HG02981 (cell line): ENCODE measurements around the gene CTTNBP2NL.
A peak's percentile ranks its signal among the peaks of the same experiment; 100 is the strongest.

Source experiments
- ATAC-seq: cut with Tn5 transposase; IDR thresholded peaks from one replicate; pipeline ENCODE4 v1.9.1; 2021; ENCODE audit warnings: mild to moderate bottlenecking, moderate library complexity; ENCODE audit not compliant: unreplicated experiment

The CTTNBP2NL gene

DNA sequence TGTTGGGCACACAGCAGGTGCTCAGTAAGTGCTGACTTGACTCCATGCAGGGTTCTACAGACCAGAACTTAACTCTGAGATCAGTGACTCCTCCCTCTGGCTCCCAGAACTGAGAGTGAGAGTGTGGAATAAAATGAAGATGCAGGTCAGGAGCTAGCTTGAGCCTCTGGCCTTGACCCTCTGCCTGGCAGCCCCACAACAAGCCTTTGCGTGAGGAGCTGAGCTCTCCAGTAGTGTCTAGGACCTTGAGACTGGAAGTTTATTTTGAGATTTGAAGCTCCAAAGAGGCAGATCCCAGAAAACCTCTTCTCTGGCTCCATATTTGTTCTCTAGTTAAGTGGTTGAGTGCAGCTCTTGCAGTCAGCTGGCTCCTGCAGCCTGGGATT is 109.4 kb downstream of the CTTNBP2NL start:
- ATAC-seq: no peak

DNA sequence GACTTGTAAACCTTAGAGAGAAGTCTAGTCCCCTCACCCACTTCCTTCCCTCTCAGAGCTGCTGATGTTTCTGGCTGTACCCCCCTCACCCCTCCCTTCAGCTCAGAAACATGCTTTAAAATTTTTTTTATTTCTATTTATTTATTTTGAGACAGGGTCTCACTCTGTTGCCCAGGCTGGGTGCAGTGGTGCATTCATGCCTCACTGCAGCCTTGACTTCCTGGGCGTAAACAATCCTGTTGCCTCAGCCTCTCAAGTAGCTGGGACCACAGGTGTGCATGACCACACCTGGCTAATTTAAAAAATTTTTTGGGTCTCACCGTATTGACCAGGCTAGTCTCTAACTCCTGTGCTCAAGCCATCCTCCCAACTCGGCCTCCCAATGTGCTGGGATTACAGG is 109.9 kb downstream of the CTTNBP2NL start:
- ATAC-seq: no peak

DNA sequence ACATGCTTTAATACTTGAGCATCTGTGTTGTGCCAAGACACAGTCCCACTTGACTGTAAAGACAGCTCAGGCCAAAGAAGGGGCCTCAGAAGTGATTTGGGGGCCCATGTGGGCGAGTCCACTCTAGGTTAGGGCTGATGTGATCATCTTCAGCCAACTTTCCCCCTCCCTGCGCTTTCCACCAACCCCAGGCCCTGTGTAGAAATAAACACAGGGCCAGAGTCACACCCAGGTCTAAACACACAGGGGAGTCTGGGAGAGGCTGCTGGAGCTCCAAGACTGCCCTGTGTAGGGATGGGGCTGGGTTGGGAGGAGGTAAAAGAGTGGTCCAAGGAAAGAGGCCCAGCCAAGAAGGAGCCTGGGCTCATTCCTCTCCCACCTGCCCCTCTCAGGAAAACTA is 110.3 kb downstream of the CTTNBP2NL start:
- ATAC-seq: no peak

DNA sequence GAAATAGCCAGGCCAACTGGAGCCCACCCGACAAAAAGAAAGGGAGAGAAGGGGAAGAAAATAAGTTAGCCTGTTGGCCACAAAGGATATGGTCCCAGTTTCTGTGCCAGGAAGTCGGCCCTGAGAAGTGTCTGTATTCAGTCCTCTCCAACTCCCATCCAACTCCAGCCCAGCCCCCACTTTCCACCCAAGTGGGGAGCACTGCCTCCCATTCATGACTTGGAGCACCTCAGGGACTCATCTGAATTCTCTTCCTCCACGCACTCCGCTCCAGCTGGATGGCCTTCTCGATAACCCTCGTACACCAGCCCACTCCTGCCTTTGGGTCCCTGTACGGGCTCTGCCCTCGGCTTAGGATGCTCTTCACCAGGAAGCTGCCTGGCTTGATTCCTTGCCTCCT is 110.7 kb downstream of the CTTNBP2NL start:
- no peak for ATAC-seq

DNA sequence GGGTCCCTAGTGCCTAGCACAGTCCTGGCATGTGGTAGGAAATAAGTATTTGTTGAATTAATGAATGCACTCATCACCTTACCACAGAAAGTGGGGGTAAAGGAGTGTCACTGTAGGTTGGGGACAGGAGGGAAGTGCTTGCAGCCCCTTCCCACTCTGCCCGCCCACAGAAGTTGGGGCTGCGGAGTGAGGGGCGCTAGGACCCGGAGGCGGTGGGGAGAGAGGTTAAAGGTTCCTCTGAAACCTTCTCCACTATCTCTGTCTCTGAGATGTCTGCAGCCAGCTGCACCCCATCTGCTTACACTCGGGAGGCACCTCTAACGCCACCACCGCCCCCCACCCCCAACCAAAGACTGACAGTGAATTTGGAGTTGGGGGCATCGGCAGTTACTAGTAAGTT is 111.3 kb downstream of the CTTNBP2NL start:
- no peak for ATAC-seq

DNA sequence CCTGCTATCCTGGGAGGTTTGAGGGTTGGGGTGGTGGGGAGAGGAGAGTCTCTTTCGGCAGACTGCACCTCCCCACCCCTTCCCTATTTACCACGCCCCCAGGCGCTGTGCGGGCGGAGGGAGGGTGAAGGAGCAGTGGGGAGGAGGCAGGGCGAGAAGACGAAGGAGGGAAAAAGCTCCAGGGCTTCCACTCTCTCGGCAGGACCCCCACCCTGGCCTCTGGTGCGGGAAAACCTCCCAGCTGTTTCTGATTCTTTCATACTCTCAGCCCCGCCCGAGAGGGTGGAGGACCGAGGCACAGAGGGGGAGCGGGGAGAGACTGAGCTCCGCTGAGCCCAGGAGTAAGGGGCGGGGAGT is 111.9 kb downstream of the CTTNBP2NL start:
- no peak for ATAC-seq

DNA sequence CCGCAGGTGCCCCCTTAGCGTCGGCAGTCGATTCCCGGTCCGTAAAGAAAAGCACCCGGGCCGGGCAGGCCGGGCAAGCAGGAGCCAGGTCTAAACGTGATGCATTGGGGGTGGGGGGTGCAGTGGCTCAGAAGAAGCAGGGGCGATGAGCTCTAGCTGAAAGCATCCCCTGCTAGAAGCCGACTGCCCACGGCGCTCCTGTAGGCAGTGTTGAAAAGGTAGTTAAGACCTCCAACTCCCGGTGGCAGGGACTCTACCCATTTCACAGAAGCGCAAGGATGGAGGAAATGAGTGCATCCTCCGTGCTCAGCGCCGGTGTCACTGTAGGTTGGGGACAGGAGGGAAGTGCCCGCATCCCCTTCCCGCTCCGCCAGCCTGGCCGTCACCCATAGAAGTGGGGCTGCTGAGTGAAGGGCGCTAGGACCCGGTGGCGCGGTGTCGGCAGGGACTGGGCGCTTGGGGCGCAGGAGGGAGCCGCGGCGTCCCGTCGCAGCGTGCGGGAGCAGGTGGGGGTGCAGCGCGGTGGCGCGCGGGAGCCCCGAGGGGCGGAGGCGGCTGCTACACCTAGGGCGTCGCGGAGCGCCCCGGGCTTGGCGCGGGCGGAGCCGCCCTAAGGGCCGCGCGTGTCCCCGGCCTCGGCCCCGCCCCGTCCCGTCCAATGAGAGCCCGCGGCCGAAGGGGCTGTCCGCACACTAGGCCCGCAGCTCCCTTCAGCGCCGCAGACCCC is 112.4 kb downstream of the CTTNBP2NL start, which contains the start of gene WNT2B:
Gene WNT2B, plus strand, starts transcription at position 688 of the 727 bp plus-strand sequence. CDS start 298 bp downstream, outside the sequence.
- peak; percentile 57 for ATAC-seq

DNA sequence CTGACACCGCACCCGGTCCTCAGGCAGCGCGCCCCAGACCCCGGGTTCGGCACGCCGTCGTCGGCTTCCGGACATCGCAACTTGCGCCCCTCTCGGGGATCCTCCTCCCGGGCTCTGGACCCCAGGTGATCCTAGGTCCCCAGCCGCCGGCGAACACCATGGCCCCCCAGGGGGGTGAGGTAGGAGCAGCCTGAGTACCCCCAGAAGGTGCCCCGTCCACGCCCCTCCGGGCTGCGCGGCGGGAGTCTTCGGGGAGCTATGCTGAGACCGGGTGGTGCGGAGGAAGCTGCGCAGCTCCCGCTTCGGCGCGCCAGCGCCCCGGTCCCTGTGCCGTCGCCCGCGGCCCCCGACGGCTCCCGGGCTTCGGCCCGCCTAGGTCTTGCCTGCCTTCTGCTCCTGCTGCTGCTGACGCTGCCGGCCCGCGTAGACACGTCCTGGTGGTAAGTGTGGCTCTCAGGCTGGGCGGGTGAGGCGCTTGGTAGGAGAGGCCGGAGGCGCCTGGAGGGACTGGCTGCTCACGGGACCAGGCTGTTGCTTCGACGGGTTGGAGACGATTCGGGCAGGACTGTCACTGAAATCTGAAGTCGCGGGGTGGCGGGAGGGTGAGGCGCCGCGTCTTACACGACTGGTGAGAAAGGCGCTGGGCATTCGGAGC is 113.1 kb downstream of the CTTNBP2NL start:
- peak; percentile 8 for ATAC-seq

DNA sequence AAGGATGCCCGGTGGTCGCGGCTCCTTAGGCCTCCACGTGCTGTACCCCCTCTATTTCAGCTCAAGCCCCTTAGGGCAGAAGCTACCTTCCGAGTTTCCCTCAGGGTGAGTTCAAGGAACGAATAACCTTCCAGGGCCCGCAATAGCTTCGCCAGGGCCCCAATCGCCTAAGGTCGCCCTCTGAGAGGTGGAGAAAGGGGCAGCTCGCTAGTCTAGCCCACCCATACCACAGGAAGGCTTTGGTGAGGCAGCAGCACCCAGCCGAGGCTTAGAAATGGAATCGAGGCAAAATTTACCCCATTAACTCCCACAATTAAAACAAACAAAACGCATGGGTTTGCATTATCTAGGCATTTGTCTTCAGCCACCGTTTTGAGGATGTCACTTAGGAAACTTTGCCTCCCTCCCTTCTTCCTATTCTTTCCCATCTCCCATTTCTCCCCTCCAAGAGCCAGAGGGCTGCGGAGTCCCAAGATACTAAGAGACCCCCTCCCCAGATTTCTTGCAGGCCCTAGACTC is 113.7 kb downstream of the CTTNBP2NL start:
- no peak for ATAC-seq

DNA sequence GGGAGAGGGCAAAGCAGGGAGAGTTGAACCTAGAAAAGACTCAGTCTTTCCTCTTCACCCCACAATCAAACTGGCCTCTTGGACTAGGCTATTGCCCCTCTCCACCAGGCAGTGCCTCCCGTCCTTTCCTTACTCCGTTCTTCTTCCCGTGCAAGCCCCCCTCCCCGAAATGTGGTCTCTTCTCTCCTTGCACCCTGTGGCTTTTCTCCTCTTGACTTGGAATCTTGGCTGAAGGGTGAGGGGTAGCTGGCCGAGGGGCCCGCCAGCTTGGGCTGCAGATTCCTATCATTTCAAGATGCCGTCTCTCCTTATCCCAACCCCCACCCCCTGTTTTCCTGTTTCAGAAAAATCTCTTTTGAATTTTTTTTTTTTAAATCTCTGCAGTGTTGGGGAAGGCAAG is 114.3 kb downstream of the CTTNBP2NL start:
- no peak for ATAC-seq
